ENCODE measurements around the gene KRT15.
"Not testable (repeated sequence)": the region's sequence is repeated elsewhere in the genome, so short reads cannot be mapped to it uniquely, and the experiment has no call there.

The KRT15 gene

GRCh38 chr17:41545829-41546410, 27.2 kb upstream of the KRT15 start:
- Histone ChIP-seq H3K9ac (no peak overlapping the region), H4K20me1 (no peaks in the 10 kb centered on the region), H3K27me3 (no peaks in the 10 kb centered on the region), H3K4me3 (no peak overlapping the region), H3K9me3 (no peaks in the 10 kb centered on the region), H3K27ac (no peak overlapping the region), H3K36me3 (no peaks in the 10 kb centered on the region), H3K4me2 (no peak overlapping the region), H3K4me1 (peaks cover 32% of the 10 kb centered on the region)
- TF ChIP-seq Cebpa-rat (IDR thresholded peaks at IDR 0.05), result no peak

GRCh38 chr17:41544935-41545334, 26.2 kb upstream of the KRT15 start:
- Histone ChIP-seq H3K4me1 (peaks cover 30% of the 10 kb centered on the region), H3K27ac (no peak overlapping the region), H3K4me2 (no peak overlapping the region), H3K9me3 (no peaks in the 10 kb centered on the region), H4K20me1 (no peaks in the 10 kb centered on the region), H3K4me3 (no peak overlapping the region), H3K27me3 (no peaks in the 10 kb centered on the region), H3K9ac (no peak overlapping the region), H3K36me3 (no peaks in the 10 kb centered on the region)
- TF ChIP-seq Cebpa-rat (IDR thresholded peaks at IDR 0.05), result no peak

- peaks cover 26% of the 10 kb centered on the region for H3K4me1 ChIP-seq
- H3K27ac ChIP-seq, result no peak overlapping the region
- no peak overlapping the region for H3K4me3 ChIP-seq
- H3K36me3 ChIP-seq, result no peaks in the 10 kb centered on the region
- H3K27me3 ChIP-seq, result no peaks in the 10 kb centered on the region
- no peak overlapping the region for H3K9ac ChIP-seq
- no peaks in the 10 kb centered on the region for H4K20me1 ChIP-seq
- no peak for TF ChIP-seq Cebpa-rat (IDR thresholded peaks at IDR 0.05)
- no peaks in the 10 kb centered on the region for H3K9me3 ChIP-seq
- no peak overlapping the region for H3K4me2 ChIP-seq
These were observed 25.8 kb upstream of the KRT15 start for GRCh38 chr17:41544491-41544892.

GRCh38 chr17:41542786-41543185, 24.1 kb upstream of the KRT15 start:
- not testable (repeated sequence) for H4K20me1 ChIP-seq

DNA sequence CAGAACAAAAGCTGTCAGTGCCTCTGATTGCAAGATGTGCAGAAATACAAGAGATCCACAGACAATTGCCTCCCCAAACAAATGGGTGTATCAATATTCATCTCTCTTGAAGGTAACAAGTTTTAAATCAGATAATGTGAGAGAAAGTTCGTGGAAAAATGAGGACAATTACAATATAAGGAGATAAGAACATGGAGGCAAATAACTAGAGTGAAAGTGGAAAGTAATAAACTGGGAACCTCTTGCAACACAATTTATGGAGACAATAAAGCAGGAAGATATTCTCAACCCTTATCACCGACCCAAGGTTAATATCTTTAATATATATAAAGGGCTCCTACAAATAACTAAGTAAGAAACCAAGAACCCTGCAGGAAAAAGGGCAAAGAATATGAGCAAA, 23.7 kb upstream of the KRT15 start:
- TF ChIP-seq Cebpa-rat (IDR thresholded peaks at IDR 0.05), result no peak
- Histone ChIP-seq H3K4me3 (no peak overlapping the region), H3K27ac (no peak overlapping the region), H3K27me3 (no peaks in the 10 kb centered on the region), H4K20me1 (no peaks in the 10 kb centered on the region), H3K9ac (no peak overlapping the region), H3K36me3 (no peaks in the 10 kb centered on the region), H3K4me2 (no peak overlapping the region), H3K9me3 (no peaks in the 10 kb centered on the region), H3K4me1 (peaks cover 5% of the 10 kb centered on the region)

More at GRCh38 chr17:41542786-41543185, 24.1 kb upstream of the KRT15 start:
- H3K27me3 ChIP-seq, H3K4me1 ChIP-seq, H3K36me3 ChIP-seq, H3K9ac ChIP-seq, H3K4me3 ChIP-seq, H3K4me2 ChIP-seq, H3K27ac ChIP-seq, H3K9me3 ChIP-seq: not testable (repeated sequence)

- no peaks in the 10 kb centered on the region for H4K20me1 ChIP-seq
- no peaks in the 10 kb centered on the region for H3K9me3 ChIP-seq
- H3K27me3 ChIP-seq, result no peaks in the 10 kb centered on the region
- H3K4me1 ChIP-seq, result no peaks in the 10 kb centered on the region
- H3K4me3 ChIP-seq, result no peak overlapping the region
- no peaks in the 10 kb centered on the region for H3K36me3 ChIP-seq
- H3K4me2 ChIP-seq, result no peak overlapping the region
- no peak overlapping the region for H3K27ac ChIP-seq
- H3K9ac ChIP-seq, result no peak overlapping the region
- no peak for TF ChIP-seq Cebpa-rat (IDR thresholded peaks at IDR 0.05)
These were observed 22.4 kb upstream of the KRT15 start for GRCh38 chr17:41540921-41541625.

GRCh38 chr17:41539979-41540701, 21.4 kb upstream of the KRT15 start:
- Histone ChIP-seq H4K20me1 (no peaks in the 10 kb centered on the region), H3K9me3 (no peaks in the 10 kb centered on the region), H3K27me3 (no peaks in the 10 kb centered on the region), H3K4me3 (no peak overlapping the region), H3K36me3 (no peaks in the 10 kb centered on the region), H3K27ac (no peak overlapping the region), H3K4me2 (no peak overlapping the region), H3K9ac (no peak overlapping the region), H3K4me1 (no peaks in the 10 kb centered on the region)
- no peak for TF ChIP-seq Cebpa-rat (IDR thresholded peaks at IDR 0.05)

- Histone ChIP-seq H3K27ac (no peak overlapping the region), H3K27me3 (no peaks in the 10 kb centered on the region), H4K20me1 (no peaks in the 10 kb centered on the region), H3K4me1 (no peaks in the 10 kb centered on the region), H3K36me3 (no peaks in the 10 kb centered on the region), H3K4me2 (no peak overlapping the region), H3K4me3 (no peak overlapping the region), H3K9ac (no peak overlapping the region), H3K9me3 (no peaks in the 10 kb centered on the region)
- no peak for TF ChIP-seq Cebpa-rat (IDR thresholded peaks at IDR 0.05)
These were observed 20.4 kb upstream of the KRT15 start for GRCh38 chr17:41539071-41539492.

DNA sequence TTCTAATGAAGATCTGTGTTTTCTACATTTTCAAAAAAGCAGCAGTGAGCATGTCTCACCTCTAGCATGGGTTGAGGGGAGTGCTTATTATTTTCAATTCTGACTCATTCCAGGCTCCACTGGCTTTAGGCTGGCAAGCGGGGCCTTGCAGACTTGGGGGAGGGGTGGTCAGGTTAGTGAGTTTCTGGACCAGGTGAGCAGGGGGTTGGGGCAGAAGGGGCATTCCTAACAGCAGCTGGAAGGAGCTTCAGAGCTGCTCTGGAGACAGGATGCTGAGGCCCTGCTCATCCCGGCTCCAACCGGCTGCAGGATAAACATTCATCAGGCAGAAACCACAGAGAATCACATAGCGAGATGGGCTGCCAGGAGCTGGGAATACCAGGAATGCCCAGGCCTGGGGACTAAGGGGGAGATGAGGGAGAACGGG, 19.9 kb upstream of the KRT15 start:
- Histone ChIP-seq H3K27me3 (no peaks in the 10 kb centered on the region), H3K4me1 (no peaks in the 10 kb centered on the region), H3K4me2 (no peak overlapping the region), H3K27ac (no peak overlapping the region), H3K36me3 (no peaks in the 10 kb centered on the region), H3K9me3 (no peaks in the 10 kb centered on the region), H3K9ac (no peak overlapping the region), H3K4me3 (no peak overlapping the region), H4K20me1 (no peaks in the 10 kb centered on the region)
- no peak for TF ChIP-seq Cebpa-rat (IDR thresholded peaks at IDR 0.05)

DNA sequence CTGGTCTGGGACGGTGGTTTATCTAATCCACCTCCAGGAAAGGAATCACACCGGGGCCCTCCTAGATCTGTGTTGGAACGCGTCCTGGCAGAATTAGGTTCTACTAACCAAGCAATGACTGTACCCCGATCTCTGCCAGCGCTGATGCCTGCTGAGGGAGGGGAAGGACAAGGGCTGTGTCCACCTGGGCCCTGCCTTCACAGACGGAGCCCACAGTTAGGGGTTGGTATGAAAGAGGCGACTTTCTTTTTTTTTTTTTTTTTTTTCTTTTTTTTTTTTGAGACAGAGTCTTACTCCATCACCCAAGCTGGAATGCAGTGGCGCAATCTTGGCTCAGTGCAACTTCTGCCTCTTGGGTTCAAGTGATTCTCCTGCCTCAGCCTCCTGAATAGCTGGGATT, 19.3 kb upstream of the KRT15 start:
- no peaks in the 10 kb centered on the region for H3K36me3 ChIP-seq
- H3K9me3 ChIP-seq, result no peaks in the 10 kb centered on the region
- no peak overlapping the region for H3K4me3 ChIP-seq
- H4K20me1 ChIP-seq, result no peaks in the 10 kb centered on the region
- H3K4me1 ChIP-seq, result no peaks in the 10 kb centered on the region
- no peak overlapping the region for H3K27ac ChIP-seq
- TF ChIP-seq Cebpa-rat (IDR thresholded peaks at IDR 0.05), result no peak
- no peaks in the 10 kb centered on the region for H3K27me3 ChIP-seq
- no peak overlapping the region for H3K9ac ChIP-seq
- no peak overlapping the region for H3K4me2 ChIP-seq
